ENCODE measurements around the gene ADRA2B. TPM values are rescaled to one million over a fixed set of nuclear protein-coding genes. Genes with fewer than 3 reads are reported as not detected.

Gene ADRA2B
- total RNA-seq, 1 donor = under 0.01 TPM

- no peak overlapping the region for H3K4me3 ChIP-seq (ENCODE audit: low read depth, low read length)
- no peak for TF ChIP-seq CTCF (IDR thresholded peaks at IDR 0.05; ENCODE audit: insufficient read depth, low read length)
- no peak for DNase-seq (ENCODE audit: low read depth)
Observed at GRCh38 chr2:96103187-96103601, 13.2 kb downstream of the ADRA2B start.

GRCh38 chr2:96102596-96103186 lies 13.7 kb downstream of the ADRA2B start:
- no peak for DNase-seq (ENCODE audit: low read depth)
- H3K4me3 ChIP-seq (ENCODE audit: low read depth, low read length) = no peak overlapping the region
- TF ChIP-seq CTCF (IDR thresholded peaks at IDR 0.05; ENCODE audit: insufficient read depth, low read length) = no peak

DNA sequence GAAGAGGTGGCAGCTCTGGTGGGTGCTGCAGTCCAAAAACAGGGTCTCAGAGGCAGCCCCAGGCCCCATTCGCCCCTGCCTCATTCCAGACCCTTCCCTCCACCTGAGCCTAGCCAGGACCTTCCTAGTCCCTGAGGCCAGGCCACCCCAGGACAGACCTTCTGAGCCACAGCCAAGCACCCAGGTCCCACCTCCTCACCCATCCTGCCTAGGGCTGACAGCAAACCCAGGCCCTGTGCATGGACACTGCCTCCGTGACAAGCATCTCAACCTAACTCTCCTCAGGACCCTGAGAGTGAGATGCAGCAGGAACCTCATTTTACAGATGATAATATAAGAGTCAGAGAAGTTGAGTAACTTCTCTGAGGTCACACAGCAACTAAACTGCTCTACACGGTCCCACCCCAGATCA lies 15.5 kb downstream of the ADRA2B start:
- no peak overlapping the region for H3K4me3 ChIP-seq (ENCODE audit: low read depth, low read length)
- no peak for DNase-seq (ENCODE audit: low read depth)
- no peak for TF ChIP-seq CTCF (IDR thresholded peaks at IDR 0.05; ENCODE audit: insufficient read depth, low read length)

DNA sequence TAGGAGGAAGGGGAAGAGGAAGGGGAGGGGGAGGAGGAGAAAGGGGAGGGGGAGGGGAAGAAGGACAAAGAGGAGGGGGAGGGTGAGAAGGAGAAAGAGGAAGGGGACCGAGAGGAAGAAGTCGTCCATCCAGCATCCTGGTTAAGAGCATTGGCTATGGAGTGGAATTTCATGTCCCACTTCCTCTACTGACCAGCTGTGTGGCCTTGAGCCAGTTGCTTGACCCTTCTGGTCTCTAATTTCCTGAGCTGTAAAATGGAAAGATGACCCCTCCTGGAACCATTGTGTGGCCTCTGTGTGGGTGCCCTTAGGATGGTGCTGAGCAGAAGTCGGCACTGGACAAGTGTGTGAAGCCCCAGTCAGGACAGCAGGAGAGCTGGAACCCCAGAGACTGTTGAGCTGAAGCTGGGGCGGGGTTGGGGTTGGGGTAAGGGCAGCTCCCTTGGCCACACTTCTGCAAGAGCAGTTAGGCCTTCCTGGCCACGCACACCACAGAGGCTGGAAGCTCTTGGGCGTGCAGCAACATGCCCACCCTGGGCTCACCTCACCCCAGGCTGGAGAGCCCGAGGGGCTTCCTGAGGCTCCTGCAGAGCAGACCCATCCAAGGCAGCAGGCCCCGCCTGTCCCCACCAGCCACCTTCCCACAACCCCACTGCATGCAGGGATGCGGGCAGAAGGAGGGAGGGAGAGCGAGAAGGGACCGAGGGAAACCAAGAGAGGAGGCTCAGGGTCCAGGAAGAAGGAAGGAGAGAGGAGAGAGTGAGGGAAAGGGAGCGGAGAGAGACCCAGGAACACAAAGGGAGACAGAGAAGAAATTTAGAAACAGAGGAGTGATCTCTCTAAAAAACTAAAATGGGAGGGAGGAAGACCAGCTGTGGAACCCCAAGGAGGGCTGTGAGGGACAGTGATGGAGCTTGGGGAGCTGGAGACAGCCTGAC lies 16.2 kb downstream of the ADRA2B start:
- H3K4me3 ChIP-seq (ENCODE audit: low read depth, low read length) = no peak overlapping the region
- no peak for TF ChIP-seq CTCF (IDR thresholded peaks at IDR 0.05; ENCODE audit: insufficient read depth, low read length)
- no peak for DNase-seq (ENCODE audit: low read depth)

DNA sequence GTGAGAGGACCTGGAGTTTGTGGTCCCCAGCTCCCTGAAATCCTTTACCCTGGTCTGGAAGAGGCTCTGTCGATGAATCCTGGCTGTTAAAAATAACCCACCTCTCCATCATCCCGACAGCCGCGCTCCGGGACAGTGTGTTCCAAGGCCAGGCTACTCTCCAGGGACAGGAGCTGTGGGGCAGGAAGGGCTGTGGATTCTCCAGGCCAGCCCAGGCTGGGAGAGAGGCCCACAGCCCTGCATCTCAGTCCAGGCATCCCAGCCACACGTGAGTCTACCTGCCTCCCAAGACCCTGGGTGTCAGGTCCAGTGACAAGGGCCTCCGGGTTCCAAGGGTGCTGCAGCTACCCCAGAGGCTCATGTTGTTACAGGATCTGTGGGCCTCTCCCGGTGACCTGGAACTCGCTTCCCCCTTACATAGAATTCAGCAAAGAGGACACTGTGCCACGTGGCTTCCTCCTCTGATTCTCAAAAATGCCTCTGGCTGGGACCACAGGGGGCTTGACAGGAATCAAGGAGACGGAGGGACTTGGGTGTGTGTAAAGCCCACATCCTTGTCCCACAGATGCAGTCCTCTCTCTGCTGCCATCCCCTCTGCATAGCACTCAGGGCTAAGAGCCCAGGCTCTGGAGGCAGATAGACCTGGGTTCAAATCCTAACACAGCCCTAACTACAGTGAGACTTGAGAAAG lies 17.3 kb downstream of the ADRA2B start:
- TF ChIP-seq CTCF (IDR thresholded peaks at IDR 0.05; ENCODE audit: insufficient read depth, low read length) = no peak
- DNase-seq (ENCODE audit: low read depth) = no peak
- no peak overlapping the region for H3K4me3 ChIP-seq (ENCODE audit: low read depth, low read length)

DNA sequence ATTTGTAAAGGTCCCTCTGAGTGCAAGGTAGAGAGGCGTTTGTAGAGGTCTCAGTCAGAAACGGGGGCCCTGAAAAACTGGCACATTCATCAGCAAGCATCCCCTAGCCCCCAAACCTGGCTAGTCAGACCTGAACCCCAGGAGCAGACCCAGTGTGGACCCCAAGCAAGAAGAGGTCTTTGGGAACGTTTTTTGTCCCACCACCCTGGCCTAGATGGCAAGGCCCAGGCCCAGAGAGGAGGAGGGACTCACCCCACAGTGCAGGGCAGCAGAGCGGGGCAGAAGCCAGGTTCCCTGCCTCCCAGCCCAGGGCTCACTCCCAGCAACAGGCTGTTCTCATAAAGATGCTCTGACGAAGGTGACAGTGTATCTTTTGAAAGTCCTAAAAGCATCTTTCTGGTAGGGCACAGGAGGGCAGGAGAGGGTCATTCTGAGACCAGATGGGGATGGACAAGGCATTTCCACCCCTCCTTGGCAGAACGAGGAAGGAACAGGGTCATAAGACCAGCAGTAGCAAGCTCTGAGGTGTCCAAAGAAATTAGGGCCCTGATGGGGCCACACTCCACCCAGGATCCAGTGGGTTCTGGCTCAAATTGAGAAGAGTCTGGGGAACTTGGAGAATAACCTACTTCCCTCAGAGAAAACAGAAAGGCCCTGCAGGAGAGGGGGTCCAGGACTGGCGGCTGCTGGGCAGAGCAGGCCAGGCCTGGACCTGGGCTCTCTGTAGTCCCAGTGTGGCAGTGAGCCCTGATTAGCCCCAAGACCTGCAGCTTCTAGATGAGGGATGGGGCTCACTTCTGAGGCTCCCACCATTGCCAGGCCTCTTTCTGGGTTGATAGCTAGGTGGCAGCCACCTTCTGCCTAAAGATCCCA lies 18.2 kb downstream of the ADRA2B start:
- TF ChIP-seq CTCF (IDR thresholded peaks at IDR 0.05; ENCODE audit: insufficient read depth, low read length) = no peak
- DNase-seq (ENCODE audit: low read depth) = no peak

More for the DNA sequence above, 18.2 kb downstream of the ADRA2B start:
- no peak overlapping the region for H3K4me3 ChIP-seq (ENCODE audit: low read depth, low read length)
